Measurements from ENCODE around the gene PLXNB1.

The PLXNB1 gene

DNA sequence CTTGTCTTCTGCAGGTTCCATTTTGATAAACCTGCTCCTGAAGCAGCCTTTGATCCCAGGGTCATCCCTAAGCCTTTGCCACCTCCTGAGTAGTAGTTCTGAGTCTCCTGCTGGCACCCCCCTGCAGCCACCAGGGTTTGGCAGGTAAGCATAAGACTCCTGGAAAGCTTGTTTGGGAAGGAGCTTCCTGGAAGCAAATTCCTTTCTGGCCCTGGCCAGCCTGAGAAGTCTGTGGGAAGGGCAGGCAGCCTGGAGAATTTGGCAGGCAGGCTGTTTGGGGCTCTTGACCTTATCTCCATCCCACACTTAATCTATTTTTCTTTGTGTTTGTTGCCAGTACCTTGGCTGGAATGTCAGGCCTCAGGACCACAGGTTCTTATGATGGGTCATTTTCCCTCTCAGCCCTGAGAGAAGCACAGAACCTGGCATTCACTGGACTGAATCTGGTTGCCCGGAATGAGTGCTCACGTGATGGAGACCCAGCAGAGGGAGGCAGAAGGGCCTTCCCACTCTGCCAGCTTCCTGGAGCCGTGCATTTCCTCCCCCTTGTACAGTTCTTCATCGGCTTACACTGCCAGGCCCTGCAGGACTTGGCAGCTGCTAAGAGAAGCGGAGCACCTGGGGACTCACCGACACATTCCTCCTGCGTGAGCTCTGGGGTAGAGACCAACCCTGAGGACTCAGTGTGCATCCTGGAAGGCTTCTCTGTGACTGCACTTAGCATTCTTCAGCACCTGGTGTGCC lies 30.1 kb upstream of the PLXNB1 start:
- H3K4me3 ChIP-seq (ENCODE audit: low read depth, low read length) = no peak overlapping the region
- TF ChIP-seq MYC (IDR thresholded peaks at IDR 0.05; ENCODE audit: low read depth, low read length) = no peak
- TF ChIP-seq, protein P1, sequence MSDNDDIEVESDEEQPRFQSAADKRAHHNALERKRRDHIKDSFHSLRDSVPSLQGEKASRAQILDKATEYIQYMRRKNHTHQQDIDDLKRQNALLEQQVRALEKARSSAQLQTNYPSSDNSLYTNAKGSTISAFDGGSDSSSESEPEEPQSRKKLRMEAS (IDR thresholded peaks at IDR 0.05; ENCODE audit: low read depth, low read length) = no peak
- TF ChIP-seq, protein P2, sequence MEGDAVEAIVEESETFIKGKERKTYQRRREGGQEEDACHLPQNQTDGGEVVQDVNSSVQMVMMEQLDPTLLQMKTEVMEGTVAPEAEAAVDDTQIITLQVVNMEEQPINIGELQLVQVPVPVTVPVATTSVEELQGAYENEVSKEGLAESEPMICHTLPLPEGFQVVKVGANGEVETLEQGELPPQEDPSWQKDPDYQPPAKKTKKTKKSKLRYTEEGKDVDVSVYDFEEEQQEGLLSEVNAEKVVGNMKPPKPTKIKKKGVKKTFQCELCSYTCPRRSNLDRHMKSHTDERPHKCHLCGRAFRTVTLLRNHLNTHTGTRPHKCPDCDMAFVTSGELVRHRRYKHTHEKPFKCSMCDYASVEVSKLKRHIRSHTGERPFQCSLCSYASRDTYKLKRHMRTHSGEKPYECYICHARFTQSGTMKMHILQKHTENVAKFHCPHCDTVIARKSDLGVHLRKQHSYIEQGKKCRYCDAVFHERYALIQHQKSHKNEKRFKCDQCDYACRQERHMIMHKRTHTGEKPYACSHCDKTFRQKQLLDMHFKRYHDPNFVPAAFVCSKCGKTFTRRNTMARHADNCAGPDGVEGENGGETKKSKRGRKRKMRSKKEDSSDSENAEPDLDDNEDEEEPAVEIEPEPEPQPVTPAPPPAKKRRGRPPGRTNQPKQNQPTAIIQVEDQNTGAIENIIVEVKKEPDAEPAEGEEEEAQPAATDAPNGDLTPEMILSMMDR (IDR thresholded peaks at IDR 0.05; ENCODE audit: low read depth, low read length) = no peak
- no peak for DNase-seq (ENCODE audit: low read depth)

DNA sequence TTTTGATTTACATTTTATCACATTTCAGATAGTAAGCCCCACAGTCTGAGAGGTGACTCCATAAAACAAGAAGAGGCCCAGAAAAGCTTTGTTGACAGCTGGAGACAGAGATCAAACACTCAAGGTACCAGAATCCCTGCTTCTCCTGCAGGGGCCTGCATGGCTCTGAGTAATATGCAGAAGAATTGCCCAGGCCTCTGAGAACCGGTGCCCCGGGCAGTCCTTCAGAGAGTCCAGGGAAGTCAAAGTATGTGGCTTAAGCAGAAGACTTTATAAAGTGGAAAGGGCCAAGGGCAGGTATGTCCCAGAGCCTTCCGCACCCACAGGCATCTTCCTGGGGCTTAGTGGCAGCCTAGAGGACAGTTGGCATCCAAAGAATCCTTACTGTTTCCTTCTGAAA lies 29.4 kb upstream of the PLXNB1 start:
- TF ChIP-seq MYC (IDR thresholded peaks at IDR 0.05; ENCODE audit: low read depth, low read length) = no peak
- TF ChIP-seq, protein P2 (IDR thresholded peaks at IDR 0.05; ENCODE audit: low read depth, low read length) = no peak
- no peak for TF ChIP-seq POLR2A (IDR thresholded peaks at IDR 0.05; ENCODE audit: extremely low read depth, insufficient read length)
- TF ChIP-seq, protein P1 (IDR thresholded peaks at IDR 0.05; ENCODE audit: low read depth, low read length) = no peak
- no peak overlapping the region for H3K4me3 ChIP-seq (ENCODE audit: low read depth, low read length)
- DNase-seq (ENCODE audit: low read depth) = no peak

DNA sequence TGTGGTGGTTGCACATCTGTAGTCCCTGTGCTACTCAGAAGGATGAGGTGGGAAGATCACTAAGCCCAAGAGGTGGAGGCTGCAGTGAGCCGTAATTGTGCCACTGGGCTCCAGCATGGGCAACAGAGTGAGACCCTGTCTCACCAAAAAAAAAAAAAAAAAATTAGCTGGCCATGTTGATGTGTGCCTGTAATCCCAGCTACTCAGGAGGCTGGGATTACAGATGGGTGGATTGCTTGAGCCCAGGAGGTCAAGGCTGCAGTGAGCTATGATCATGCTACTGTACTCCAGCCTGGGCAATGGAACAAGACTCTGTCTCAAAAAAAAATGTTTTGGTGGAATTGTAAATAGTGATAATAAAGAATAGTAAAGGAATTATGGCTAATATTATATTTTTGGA lies 26.6 kb upstream of the PLXNB1 start:
- no peak for DNase-seq (ENCODE audit: low read depth)
- TF ChIP-seq, protein P1 (IDR thresholded peaks at IDR 0.05; ENCODE audit: low read depth, low read length) = no peak
- TF ChIP-seq POLR2A (IDR thresholded peaks at IDR 0.05; ENCODE audit: extremely low read depth, insufficient read length) (no peak), MYC (IDR thresholded peaks at IDR 0.05; ENCODE audit: low read depth, low read length) (no peak)
- TF ChIP-seq, protein P2 (IDR thresholded peaks at IDR 0.05; ENCODE audit: low read depth, low read length) = no peak
- no peak overlapping the region for H3K4me3 ChIP-seq (ENCODE audit: low read depth, low read length)

DNA sequence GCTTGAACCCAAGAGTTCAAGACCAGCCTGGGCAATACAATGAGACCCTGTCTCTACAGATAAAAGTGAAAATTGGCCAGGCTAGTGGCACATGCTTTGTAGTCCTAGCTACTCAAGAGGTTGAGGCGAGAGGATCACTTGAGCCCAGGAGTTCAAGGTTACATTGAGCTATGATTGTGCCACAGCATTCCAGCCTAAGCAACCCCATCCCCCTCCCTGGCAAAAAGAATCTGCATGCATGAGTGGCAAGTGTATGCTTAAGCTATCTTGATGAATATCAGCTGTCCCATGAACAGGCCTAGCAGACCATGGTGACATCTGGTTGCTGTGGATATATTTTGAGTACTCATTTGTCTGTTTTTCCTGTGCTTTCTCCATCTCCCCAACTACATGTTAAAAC lies 21.4 kb upstream of the PLXNB1 start:
- H3K4me3 ChIP-seq (ENCODE audit: low read depth, low read length) = no peak overlapping the region
- TF ChIP-seq, protein P1 (IDR thresholded peaks at IDR 0.05; ENCODE audit: low read depth, low read length) = no peak
- no peak for TF ChIP-seq MYC (IDR thresholded peaks at IDR 0.05; ENCODE audit: low read depth, low read length)
- TF ChIP-seq, protein P2 (IDR thresholded peaks at IDR 0.05; ENCODE audit: low read depth, low read length) = no peak
- no peak for TF ChIP-seq POLR2A (IDR thresholded peaks at IDR 0.05; ENCODE audit: extremely low read depth, insufficient read length)
- DNase-seq (ENCODE audit: low read depth) = no peak

DNA sequence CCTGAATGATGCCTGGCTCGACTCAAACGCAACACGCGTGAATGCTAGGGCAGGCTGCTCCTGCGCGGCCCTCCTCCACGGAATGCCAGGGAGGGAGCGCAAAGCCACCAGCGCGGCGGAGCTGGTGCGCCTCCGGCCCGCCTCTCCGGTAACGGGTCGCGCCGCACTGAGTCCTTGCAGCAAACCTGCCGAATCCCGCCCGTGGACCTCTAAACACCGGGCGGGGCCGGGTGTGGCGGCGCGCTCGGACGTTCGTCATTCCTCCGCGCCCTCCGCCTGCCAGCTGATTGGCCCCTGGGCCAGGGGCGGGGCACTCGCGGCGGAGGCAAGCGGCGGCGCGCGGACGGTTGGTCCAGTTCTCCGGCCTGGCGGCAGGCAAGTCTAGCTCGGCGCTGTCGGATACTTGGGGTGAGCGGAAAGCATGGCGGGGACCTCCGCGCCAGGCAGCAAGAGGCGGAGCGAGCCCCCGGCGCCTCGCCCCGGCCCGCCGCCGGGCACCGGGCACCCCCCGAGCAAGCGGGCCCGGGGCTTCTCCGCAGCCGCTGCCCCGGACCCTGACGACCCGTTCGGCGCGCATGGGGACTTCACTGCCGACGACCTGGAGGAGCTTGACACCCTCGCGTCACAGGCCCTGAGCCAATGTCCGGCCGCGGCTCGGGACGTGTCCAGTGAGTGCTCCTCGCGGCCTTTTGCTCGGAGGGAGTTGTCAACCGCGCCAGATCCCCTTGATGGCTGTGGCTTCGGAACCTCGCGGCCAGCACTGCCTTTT lies 16.7 kb upstream of the PLXNB1 start, which contains the start of gene ATRIP:
Gene ATRIP, plus strand, starts transcription at position 313 of the 769 bp plus-strand sequence. Its CDS starts 109 bp downstream, at position 422.
- H3K4me3 ChIP-seq (ENCODE audit: low read depth, low read length) = peak within 1 kb of the TSS; percentile 91
- peak; percentile 94 for DNase-seq (ENCODE audit: low read depth)
- TF ChIP-seq, protein P2 (IDR thresholded peaks at IDR 0.05; ENCODE audit: low read depth, low read length) = no peak
- TF ChIP-seq MYC (IDR thresholded peaks at IDR 0.05; ENCODE audit: low read depth, low read length) = peak; percentile 70
- TF ChIP-seq, protein P1 (IDR thresholded peaks at IDR 0.05; ENCODE audit: low read depth, low read length) = peak; percentile 41
- TF ChIP-seq POLR2A (IDR thresholded peaks at IDR 0.05; ENCODE audit: extremely low read depth, insufficient read length) = peak; percentile 98
